GM12892 (cell line): Measurements from ENCODE around the gene SLC12A5.

Source experiments
- POLR2A ChIP-seq: IDR thresholded peaks from 2 replicates; pipeline ENCODE4 v1.6.1; 2011; ENCODE audit warnings: low read depth, low read length, control low read depth
- TAF1 ChIP-seq: IDR thresholded peaks from 2 replicates; pipeline ENCODE4 v1.6.1; 2011; ENCODE audit warnings: low read depth, mild to moderate bottlenecking, control low read depth, low read length, borderline replicate concordance

GRCh38 chr20:46046588-46047310 lies 17.7 kb downstream of the SLC12A5 start:
- TF ChIP-seq POLR2A (no peak), TAF1 (no peak)
